Prostate gland (tissue), 2 donors: ENCODE measurements around the gene AKAP7. TPM values are rescaled to one million over a fixed set of nuclear protein-coding genes. Genes with fewer than 3 reads are reported as not detected.

Experiments
- DNase-seq: peaks from one replicate; pipeline ENCODE4 v3.0.0-alpha.2; 2019; ENCODE audit warnings: low spot score
- H3K27ac ChIP-seq, 2 donors: fragments of 200-600 bp; sonication (generic); 2 replicates each; pipeline ENCODE4 v1.5.1; 2017 to 2019
- H3K27me3 ChIP-seq: fragments of 200-600 bp; sonication (generic); replicated peaks from 2 replicates; pipeline ENCODE4 v1.5.1; 2019; ENCODE audit not compliant: insufficient read depth
- H3K36me3 ChIP-seq, 2 donors: fragments of 200-600 bp; sonication (generic); 1 replicate in 1 of 2; 2 replicates in 1 of 2; pipeline versions ENCODE4 v1.5.1 to v1.8.1; 2017 to 2019
- H3K4me1 ChIP-seq: fragments of 200-600 bp; sonication (generic); replicated peaks from 2 replicates; pipeline ENCODE4 v1.5.1; 2019
- H3K4me3 ChIP-seq, 2 donors: fragments of 200-600 bp; sonication (generic); 2 replicates each; pipeline ENCODE4 v1.5.1; 2017 to 2019
- H3K9me3 ChIP-seq: fragments of 200-600 bp; sonication (generic); 2 replicates; pipeline ENCODE4 v1.5.1; 2017
- CTCF ChIP-seq, 4 experiments: fragments of 200-600 bp in 2 of 4; fragments of 450-650 bp in 2 of 4; sonication (generic) in 2 of 4; IDR thresholded peaks; 1 replicate in 3 of 4; 2 replicates in 1 of 4; pipeline ENCODE4 v1.5.1; 2016 to 2019; ENCODE audit warnings: antibody characterized with exemption in 4 of 4, mild to moderate bottlenecking in 2 of 4, moderate library complexity in 2 of 4
- POLR2A ChIP-seq: fragments of 450-650 bp; IDR thresholded peaks from one replicate; pipeline ENCODE4 v1.6.1; 2016; ENCODE audit warnings: antibody characterized with exemption, mild to moderate bottlenecking
- POLR2AphosphoS5 ChIP-seq: sonication (generic); formaldehyde crosslinking; IDR thresholded peaks from one replicate; pipeline ENCODE4 v1.6.1; 2017; ENCODE audit warnings: antibody characterized with exemption
- WGBS: methylation state at CpG from one replicate; pipeline ENCODE4 v1.1.5; 2018; 5-methylcytosine and 5-hydroxymethylcytosine counted together
- intact Hi-C: fragments of 100-400 bp; cut with DNase I; formaldehyde crosslinking; loops from one replicate; pipeline ENCODE4 v1.14.2; 2022
- total RNA-seq, 2 donors: library from RNA; depleted of rRNA; stranded (reverse); fragments of >200 nt; gene quantifications; one replicate each; pipeline ENCODE4 v1.1.0, GENCODE V29; 2016

Gene AKAP7
- total RNA-seq, 2 donors from 2014 or later: 23.7 to 34.3 TPM

- Histone ChIP-seq H3K27me3 (no peaks in the 10 kb centered on the region), H3K4me1 (no peaks in the 10 kb centered on the region), H3K4me3 (no peak overlapping the region), H3K36me3 (no peaks in the 10 kb centered on the region), H3K9me3 (no peaks in the 10 kb centered on the region), H3K27ac (no peak overlapping the region)
- 68% methylated on average over 3 of the region's 3 CpGs for WGBS
- no peak for DNase-seq
- intact Hi-C loops: loop anchor here (5.0 kb wide), 1 partner anchor 280 kb away; no protein-coding TSS in a partner anchor
- TF ChIP-seq CTCF (IDR thresholded peaks at IDR 0.05): no peak
- TF ChIP-seq POLR2A: no peak
- TF ChIP-seq POLR2AphosphoS5: no peak
Measured at GRCh38 chr6:131167773-131168172, 32.5 kb downstream of the AKAP7 start.

- Histone ChIP-seq H3K4me1 (no peaks in the 10 kb centered on the region), H3K27ac (no peak overlapping the region), H3K4me3 (no peak overlapping the region), H3K27me3 (no peaks in the 10 kb centered on the region), H3K9me3 (no peaks in the 10 kb centered on the region), H3K36me3 (no peaks in the 10 kb centered on the region)
- no peak for DNase-seq
- intact Hi-C loops: loop anchor here (5.0 kb wide), 1 partner anchor 282 kb away; no protein-coding TSS in a partner anchor
- no peak for TF ChIP-seq POLR2A
- TF ChIP-seq POLR2AphosphoS5: no peak
- no peak for TF ChIP-seq CTCF (IDR thresholded peaks at IDR 0.05)
Measured at GRCh38 chr6:131169613-131170012, 34.3 kb downstream of the AKAP7 start.

- 97% methylated on average over 1 of the region's 1 CpG for WGBS
- no peak overlapping the region for H3K27ac ChIP-seq
- no peaks in the 10 kb centered on the region for H3K4me1 ChIP-seq
- intact Hi-C loops: no loop called here
- no peaks in the 10 kb centered on the region for H3K27me3 ChIP-seq
- no peaks in the 10 kb centered on the region for H3K9me3 ChIP-seq
- TF ChIP-seq CTCF (IDR thresholded peaks at IDR 0.05) (no peak), POLR2A (no peak), POLR2AphosphoS5 (no peak)
- no peak for DNase-seq
- no peak overlapping the region for H3K4me3 ChIP-seq
- no peaks in the 10 kb centered on the region for H3K36me3 ChIP-seq
Measured at GRCh38 chr6:131172222-131172621, 37.0 kb downstream of the AKAP7 start.

GRCh38 chr6:131173680-131174079, 38.4 kb downstream of the AKAP7 start:
- intact Hi-C loops: no loop called here
- H3K27ac ChIP-seq: no peak overlapping the region

More at GRCh38 chr6:131173680-131174079, 38.4 kb downstream of the AKAP7 start:
- DNase-seq: no peak
- no peaks in the 10 kb centered on the region for H3K4me1 ChIP-seq
- H3K4me3 ChIP-seq: no peak overlapping the region
- no peaks in the 10 kb centered on the region for H3K36me3 ChIP-seq
- TF ChIP-seq POLR2AphosphoS5 (no peak), POLR2A (no peak), CTCF (IDR thresholded peaks at IDR 0.05) (no peak)
- no peaks in the 10 kb centered on the region for H3K9me3 ChIP-seq
- H3K27me3 ChIP-seq: no peaks in the 10 kb centered on the region
- WGBS: 63% methylated on average over 1 of the region's 1 CpG
